PC-9 (cell line): ENCODE measurements around the gene PDHB.

Source experiments
- CTCF ChIP-seq: fragments of 200-600 bp; sonication (generic); conservative IDR thresholded peaks from 2 replicates; pipeline ENCODE4 v1.6.1; 2017; ENCODE audit warnings: mixed run types, antibody characterized with exemption, mild to moderate bottlenecking, moderate library complexity
- EZH2 ChIP-seq: fragments of 200-600 bp; sonication (generic); IDR thresholded peaks from 2 replicates; pipeline ENCODE4 v1.8.0; 2017; ENCODE audit warnings: antibody characterized with exemption, low read depth

GRCh38 chr3:58474348-58474911, 40.8 kb upstream of the PDHB start:
- no peak for TF ChIP-seq CTCF
- no peak for TF ChIP-seq EZH2
